Measurements from ENCODE around the gene OR2A12. TPM values are rescaled to one million over a fixed set of nuclear protein-coding genes. Genes with fewer than 3 reads are reported as not detected.

OR2A12 gene
- total RNA-seq, 1 experiment from 2014 or later = not detected

- Mint-ChIP-seq H3K36me3 (ENCODE audit: insufficient read depth, unreplicated experiment) (no peaks in the 10 kb centered on the region), H3K9me3 (ENCODE audit: unreplicated experiment) (no peaks in the 10 kb centered on the region), H3K4me1 (ENCODE audit: low read depth, unreplicated experiment) (no peaks in the 10 kb centered on the region), H3K27me3 (ENCODE audit: insufficient read depth, unreplicated experiment) (peaks cover 18% of the 10 kb centered on the region), H3K27ac (ENCODE audit: unreplicated experiment) (no peak overlapping the region), H3K4me3 (ENCODE audit: unreplicated experiment) (no peak overlapping the region)
- Histone ChIP-seq H3K36me3 (ENCODE audit: control insufficient read depth, insufficient read depth, low read length) (no peaks in the 10 kb centered on the region), H3K9me3 (no peaks in the 10 kb centered on the region), H3K27me3 (replicated peaks; ENCODE audit: control insufficient read depth, insufficient read depth, low read length) (no peaks in the 10 kb centered on the region), H3K4me1 (no peaks in the 10 kb centered on the region), H3K4me3 (ENCODE audit: low read depth, low read length) (no peak overlapping the region)
- ChIA-PET CTCF (no interaction called here), POLR2A (no interaction called here)
- BruUV-seq (replicated peaks) = no TSS peak
- no peak for DNase-seq
- TF ChIP-seq, protein P1, sequence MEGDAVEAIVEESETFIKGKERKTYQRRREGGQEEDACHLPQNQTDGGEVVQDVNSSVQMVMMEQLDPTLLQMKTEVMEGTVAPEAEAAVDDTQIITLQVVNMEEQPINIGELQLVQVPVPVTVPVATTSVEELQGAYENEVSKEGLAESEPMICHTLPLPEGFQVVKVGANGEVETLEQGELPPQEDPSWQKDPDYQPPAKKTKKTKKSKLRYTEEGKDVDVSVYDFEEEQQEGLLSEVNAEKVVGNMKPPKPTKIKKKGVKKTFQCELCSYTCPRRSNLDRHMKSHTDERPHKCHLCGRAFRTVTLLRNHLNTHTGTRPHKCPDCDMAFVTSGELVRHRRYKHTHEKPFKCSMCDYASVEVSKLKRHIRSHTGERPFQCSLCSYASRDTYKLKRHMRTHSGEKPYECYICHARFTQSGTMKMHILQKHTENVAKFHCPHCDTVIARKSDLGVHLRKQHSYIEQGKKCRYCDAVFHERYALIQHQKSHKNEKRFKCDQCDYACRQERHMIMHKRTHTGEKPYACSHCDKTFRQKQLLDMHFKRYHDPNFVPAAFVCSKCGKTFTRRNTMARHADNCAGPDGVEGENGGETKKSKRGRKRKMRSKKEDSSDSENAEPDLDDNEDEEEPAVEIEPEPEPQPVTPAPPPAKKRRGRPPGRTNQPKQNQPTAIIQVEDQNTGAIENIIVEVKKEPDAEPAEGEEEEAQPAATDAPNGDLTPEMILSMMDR (IDR thresholded peaks at IDR 0.05; ENCODE audit: insufficient read depth in 1 of 2, low read depth in 1 of 2, low read length in 1 of 2, severe bottlenecking in 1 of 2, unreplicated experiment in 1 of 2) = no peak
- intact Hi-C loops (cut with micrococcal nuclease; ENCODE audit: unreplicated experiment) = no loop called here
Measured at GRCh38 chr7:144102041-144102440, 16.0 kb downstream of the OR2A12 start.

DNA sequence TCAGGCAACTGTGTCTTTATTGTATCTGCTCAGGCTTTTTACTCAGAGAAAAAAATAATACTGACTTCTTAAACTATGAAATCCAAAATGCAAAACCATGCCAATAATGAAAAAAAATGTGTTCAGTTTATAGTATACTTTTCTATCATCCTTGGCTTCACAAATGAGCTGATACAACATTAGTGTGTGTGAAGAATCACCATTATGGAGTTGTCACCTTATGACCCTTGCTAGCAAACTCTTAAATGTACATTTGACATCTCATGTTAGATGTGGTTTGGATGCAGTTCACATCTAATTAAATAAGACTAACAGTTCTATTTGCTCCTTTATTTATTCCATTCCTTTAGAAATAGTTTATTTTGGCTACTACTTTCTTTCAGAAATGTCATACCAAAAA is 19.1 kb downstream of the OR2A12 start:
- POLR2A ChIA-PET = no interaction called here
- TF ChIP-seq, protein P1 (IDR thresholded peaks at IDR 0.05; ENCODE audit: insufficient read depth in 1 of 2, low read depth in 1 of 2, low read length in 1 of 2, severe bottlenecking in 1 of 2, unreplicated experiment in 1 of 2) = no peak

GRCh38 chr7:144109283-144109682 is 23.2 kb downstream of the OR2A12 start, which contains the start of gene OR2A2:
Gene OR2A2 (plus strand): TSS chr7:144109583. CDS start chr7:144109583, 0 bp downstream.
- Mint-ChIP-seq H3K9me3 (ENCODE audit: unreplicated experiment) (no peaks in the 10 kb centered on the region), H3K27me3 (ENCODE audit: insufficient read depth, unreplicated experiment) (peaks cover 9% of the 10 kb centered on the region), H3K4me3 (ENCODE audit: unreplicated experiment) (no peak within 1 kb of the TSS), H3K27ac (ENCODE audit: unreplicated experiment) (no peak within 1 kb of the TSS), H3K4me1 (ENCODE audit: low read depth, unreplicated experiment) (no peaks in the 10 kb centered on the region), H3K36me3 (ENCODE audit: insufficient read depth, unreplicated experiment) (no peaks in the 10 kb centered on the region)
- BruUV-seq (replicated peaks) = no TSS peak
- H3K9me3 ChIP-seq = no peaks in the 10 kb centered on the region
- no peaks in the 10 kb centered on the region for H3K36me3 ChIP-seq (ENCODE audit: control insufficient read depth, insufficient read depth, low read length)
- TF ChIP-seq, protein P1 (IDR thresholded peaks at IDR 0.05; ENCODE audit: insufficient read depth in 1 of 2, low read depth in 1 of 2, low read length in 1 of 2, severe bottlenecking in 1 of 2, unreplicated experiment in 1 of 2) = no peak
- H3K4me1 ChIP-seq = no peaks in the 10 kb centered on the region
- ChIA-PET POLR2A (no interaction called here), CTCF (no interaction called here)
- no peaks in the 10 kb centered on the region for H3K27me3 ChIP-seq (replicated peaks; ENCODE audit: control insufficient read depth, insufficient read depth, low read length)
- no peak for DNase-seq
- no peak within 1 kb of the TSS for H3K4me3 ChIP-seq (ENCODE audit: low read depth, low read length)
- intact Hi-C loops (cut with micrococcal nuclease; ENCODE audit: unreplicated experiment) = no loop called here

More for the DNA sequence above, 19.1 kb downstream of the OR2A12 start:
- no peaks in the 10 kb centered on the region for H3K36me3 ChIP-seq (ENCODE audit: control insufficient read depth, insufficient read depth, low read length)
- no peaks in the 10 kb centered on the region for H3K9me3 ChIP-seq
- no peaks in the 10 kb centered on the region for H3K27me3 ChIP-seq (replicated peaks; ENCODE audit: control insufficient read depth, insufficient read depth, low read length)
- Mint-ChIP-seq H3K36me3 (ENCODE audit: insufficient read depth, unreplicated experiment) (no peaks in the 10 kb centered on the region), H3K27me3 (ENCODE audit: insufficient read depth, unreplicated experiment) (peaks cover 16% of the 10 kb centered on the region), H3K4me1 (ENCODE audit: low read depth, unreplicated experiment) (no peaks in the 10 kb centered on the region), H3K27ac (ENCODE audit: unreplicated experiment) (no peak overlapping the region), H3K4me3 (ENCODE audit: unreplicated experiment) (no peak overlapping the region), H3K9me3 (ENCODE audit: unreplicated experiment) (no peaks in the 10 kb centered on the region)
- intact Hi-C loops (cut with micrococcal nuclease; ENCODE audit: unreplicated experiment) = no loop called here
- no TSS peak for BruUV-seq (replicated peaks)
- no peaks in the 10 kb centered on the region for H3K4me1 ChIP-seq
- DNase-seq = no peak
- CTCF ChIA-PET = interaction anchor here (1.8 kb wide), 1 partner anchor 23 kb away, joined by 5 read pairs; no protein-coding TSS in a partner anchor
- H3K4me3 ChIP-seq (ENCODE audit: low read depth, low read length) = no peak overlapping the region

Data from Caco-2 (cell line).